ENCODE results near the gene LACTB.

The LACTB gene

GRCh38 chr15:63135281-63135680, 13.6 kb downstream of the LACTB start:
- no peak overlapping the region for H3K27ac Mint-ChIP-seq
- no peak overlapping the region for H3K4me3 Mint-ChIP-seq
- H3K27me3 Mint-ChIP-seq = no peaks in the 10 kb centered on the region
- H3K36me3 Mint-ChIP-seq = peaks cover 3% of the 10 kb centered on the region
- H3K4me1 Mint-ChIP-seq (ENCODE audit: low read depth) = peaks cover 8% of the 10 kb centered on the region
- no peaks in the 10 kb centered on the region for H3K9me3 Mint-ChIP-seq (ENCODE audit: low read depth)

- peaks cover 3% of the 10 kb centered on the region for H3K36me3 Mint-ChIP-seq
- H3K27ac Mint-ChIP-seq = peak overlapping the region; percentile 22
- no peaks in the 10 kb centered on the region for H3K27me3 Mint-ChIP-seq
- no peak overlapping the region for H3K4me3 Mint-ChIP-seq
- H3K9me3 Mint-ChIP-seq (ENCODE audit: low read depth) = no peaks in the 10 kb centered on the region
- peaks cover 8% of the 10 kb centered on the region for H3K4me1 Mint-ChIP-seq (ENCODE audit: low read depth)
These were observed 14.1 kb downstream of the LACTB start for GRCh38 chr15:63135804-63136203.

- H3K27ac Mint-ChIP-seq = peak overlapping the region; percentile 16
- H3K27me3 Mint-ChIP-seq = no peaks in the 10 kb centered on the region
- no peak overlapping the region for H3K4me3 Mint-ChIP-seq
- no peaks in the 10 kb centered on the region for H3K9me3 Mint-ChIP-seq (ENCODE audit: low read depth)
- peaks cover 10% of the 10 kb centered on the region for H3K36me3 Mint-ChIP-seq
- H3K4me1 Mint-ChIP-seq (ENCODE audit: low read depth) = peaks cover 10% of the 10 kb centered on the region
These were observed 15.1 kb downstream of the LACTB start for GRCh38 chr15:63136742-63137141.

- Mint-ChIP-seq H3K9me3 (ENCODE audit: low read depth) (no peaks in the 10 kb centered on the region), H3K27ac (no peak overlapping the region), H3K4me1 (ENCODE audit: low read depth) (peaks cover 6% of the 10 kb centered on the region), H3K27me3 (no peaks in the 10 kb centered on the region), H3K4me3 (no peak overlapping the region), H3K36me3 (peaks cover 21% of the 10 kb centered on the region)
These were observed 19.3 kb downstream of the LACTB start for GRCh38 chr15:63140936-63141335.

GRCh38 chr15:63145426-63145825, 23.8 kb downstream of the LACTB start:
- Mint-ChIP-seq H3K27me3 (no peaks in the 10 kb centered on the region), H3K4me1 (ENCODE audit: low read depth) (peaks cover 11% of the 10 kb centered on the region), H3K27ac (no peak overlapping the region), H3K9me3 (ENCODE audit: low read depth) (no peaks in the 10 kb centered on the region), H3K36me3 (peaks cover 22% of the 10 kb centered on the region), H3K4me3 (no peak overlapping the region)

- no peaks in the 10 kb centered on the region for H3K9me3 Mint-ChIP-seq (ENCODE audit: low read depth)
- H3K4me3 Mint-ChIP-seq = no peak overlapping the region
- H3K36me3 Mint-ChIP-seq = peaks cover 18% of the 10 kb centered on the region
- H3K4me1 Mint-ChIP-seq (ENCODE audit: low read depth) = peaks cover 9% of the 10 kb centered on the region
- no peaks in the 10 kb centered on the region for H3K27me3 Mint-ChIP-seq
- H3K27ac Mint-ChIP-seq = no peak overlapping the region
These were observed 25.0 kb downstream of the LACTB start for GRCh38 chr15:63146684-63147083.

GRCh38 chr15:63151665-63152064, 30.0 kb downstream of the LACTB start:
- no peak overlapping the region for H3K4me3 Mint-ChIP-seq
- no peaks in the 10 kb centered on the region for H3K27me3 Mint-ChIP-seq
- H3K4me1 Mint-ChIP-seq (ENCODE audit: low read depth) = peaks cover 27% of the 10 kb centered on the region
- peaks cover 10% of the 10 kb centered on the region for H3K36me3 Mint-ChIP-seq
- H3K27ac Mint-ChIP-seq = peak overlapping the region; percentile 82
- H3K9me3 Mint-ChIP-seq (ENCODE audit: low read depth) = no peaks in the 10 kb centered on the region

- Mint-ChIP-seq H3K36me3 (peaks cover 6% of the 10 kb centered on the region), H3K9me3 (ENCODE audit: low read depth) (no peaks in the 10 kb centered on the region), H3K27ac (peak overlapping the region; percentile 71), H3K27me3 (no peaks in the 10 kb centered on the region), H3K4me3 (peak overlapping the region; percentile 99), H3K4me1 (ENCODE audit: low read depth) (peaks cover 22% of the 10 kb centered on the region)
These were observed 33.8 kb downstream of the LACTB start for GRCh38 chr15:63155486-63155885.

GRCh38 chr15:63156086-63156710, 34.5 kb downstream of the LACTB start:
- H3K36me3 Mint-ChIP-seq = peaks cover 6% of the 10 kb centered on the region
- H3K27ac Mint-ChIP-seq = peak overlapping the region; percentile 94

GRCh38 chr15:63156755-63157117, 35.1 kb downstream of the LACTB start:
- H3K4me1 Mint-ChIP-seq (ENCODE audit: low read depth) = peaks cover 22% of the 10 kb centered on the region
- H3K27ac Mint-ChIP-seq = peak overlapping the region; percentile 94
- peak overlapping the region; percentile 99 for H3K4me3 Mint-ChIP-seq
- H3K9me3 Mint-ChIP-seq (ENCODE audit: low read depth) = no peaks in the 10 kb centered on the region
- H3K27me3 Mint-ChIP-seq = no peaks in the 10 kb centered on the region
- peaks cover 3% of the 10 kb centered on the region for H3K36me3 Mint-ChIP-seq

More at GRCh38 chr15:63156086-63156710, 34.5 kb downstream of the LACTB start:
- no peaks in the 10 kb centered on the region for H3K27me3 Mint-ChIP-seq
- peak overlapping the region; percentile 99 for H3K4me3 Mint-ChIP-seq
- peaks cover 22% of the 10 kb centered on the region for H3K4me1 Mint-ChIP-seq (ENCODE audit: low read depth)
- no peaks in the 10 kb centered on the region for H3K9me3 Mint-ChIP-seq (ENCODE audit: low read depth)

- H3K36me3 Mint-ChIP-seq = peaks cover 2% of the 10 kb centered on the region
- peaks cover 22% of the 10 kb centered on the region for H3K4me1 Mint-ChIP-seq (ENCODE audit: low read depth)
- peak within 1 kb of the TSS; percentile 94 for H3K27ac Mint-ChIP-seq
- H3K4me3 Mint-ChIP-seq = peak within 1 kb of the TSS; percentile 99
- no peaks in the 10 kb centered on the region for H3K9me3 Mint-ChIP-seq (ENCODE audit: low read depth)
- no peaks in the 10 kb centered on the region for H3K27me3 Mint-ChIP-seq
These were observed 35.6 kb downstream of the LACTB start, which contains the start of gene RPS27L for GRCh38 chr15:63157118-63157843. RPS27L (minus strand) TSS chr15:63157477; CDS start chr15:63157405, 72 bp downstream.

GRCh38 chr15:63157891-63158431, 36.3 kb downstream of the LACTB start:
- H3K36me3 Mint-ChIP-seq = no peaks in the 10 kb centered on the region
- H3K9me3 Mint-ChIP-seq (ENCODE audit: low read depth) = no peaks in the 10 kb centered on the region
- peaks cover 21% of the 10 kb centered on the region for H3K4me1 Mint-ChIP-seq (ENCODE audit: low read depth)

GRCh38 chr15:63160638-63161037, 39.0 kb downstream of the LACTB start:
- H3K27ac Mint-ChIP-seq = no peak overlapping the region
- no peaks in the 10 kb centered on the region for H3K36me3 Mint-ChIP-seq
- H3K4me3 Mint-ChIP-seq = no peak overlapping the region
- no peaks in the 10 kb centered on the region for H3K27me3 Mint-ChIP-seq
- H3K4me1 Mint-ChIP-seq (ENCODE audit: low read depth) = peaks cover 9% of the 10 kb centered on the region
- no peaks in the 10 kb centered on the region for H3K9me3 Mint-ChIP-seq (ENCODE audit: low read depth)

More at GRCh38 chr15:63157891-63158431, 36.3 kb downstream of the LACTB start:
- peak overlapping the region; percentile 87 for H3K27ac Mint-ChIP-seq
- H3K4me3 Mint-ChIP-seq = peak overlapping the region; percentile 90
- H3K27me3 Mint-ChIP-seq = no peaks in the 10 kb centered on the region

- Mint-ChIP-seq H3K4me3 (no peak overlapping the region), H3K27me3 (no peaks in the 10 kb centered on the region), H3K9me3 (ENCODE audit: low read depth) (no peaks in the 10 kb centered on the region), H3K36me3 (no peaks in the 10 kb centered on the region), H3K27ac (no peak overlapping the region), H3K4me1 (ENCODE audit: low read depth) (peaks cover 5% of the 10 kb centered on the region)
These were observed 41.6 kb downstream of the LACTB start for GRCh38 chr15:63163217-63163616.

- no peak overlapping the region for H3K4me3 Mint-ChIP-seq
- H3K27me3 Mint-ChIP-seq = no peaks in the 10 kb centered on the region
- no peaks in the 10 kb centered on the region for H3K9me3 Mint-ChIP-seq (ENCODE audit: low read depth)
- H3K4me1 Mint-ChIP-seq (ENCODE audit: low read depth) = peaks cover 5% of the 10 kb centered on the region
- H3K27ac Mint-ChIP-seq = no peak overlapping the region
- H3K36me3 Mint-ChIP-seq = no peaks in the 10 kb centered on the region
These were observed 43.7 kb downstream of the LACTB start for GRCh38 chr15:63165166-63165859.

Measured in activated naive CD8-positive, alpha-beta T cell (primary cell).